H9 (cell line): Measurements from ENCODE around the gene SLC35F3. TPM values are rescaled to one million over a fixed set of nuclear protein-coding genes. Genes with fewer than 3 reads are reported as not detected.

ENCODE experiments used
- DNase-seq: peaks from one replicate; pipeline ENCODE4 v3.0.0-alpha.2; 2017
- H2AFZ ChIP-seq: one replicate; pipeline ENCODE4 v1.6.1; 2013; ENCODE audit warnings: mild to moderate bottlenecking, low read length, control low read depth, moderate library complexity
- H2AK5ac ChIP-seq: 2 replicates; pipeline ENCODE4 v1.6.1; 2013; ENCODE audit warnings: low read length, control low read depth, mixed read lengths; ENCODE audit not compliant: insufficient read length
- H2BK120ac ChIP-seq: one replicate; pipeline ENCODE4 v1.6.1; 2013; ENCODE audit warnings: low read depth, mild to moderate bottlenecking, low read length, control low read depth, inconsistent platforms; ENCODE audit not compliant: poor library complexity, severe bottlenecking
- H2BK12ac ChIP-seq: 2 replicates; pipeline ENCODE4 v1.6.1; 2013; ENCODE audit warnings: low read length, control low read depth, mixed read lengths, low read depth; ENCODE audit not compliant: insufficient read length
- H2BK15ac ChIP-seq: 2 replicates; pipeline ENCODE4 v1.6.1; 2013; ENCODE audit warnings: low read depth, low read length, control low read depth
- H2BK20ac ChIP-seq: one replicate; pipeline ENCODE4 v1.6.1; 2013; ENCODE audit warnings: low read depth, mild to moderate bottlenecking, low read length, control low read depth, inconsistent platforms; ENCODE audit not compliant: poor library complexity, severe bottlenecking
- H2BK5ac ChIP-seq: 2 replicates; pipeline ENCODE4 v1.6.1; 2013; ENCODE audit warnings: low read length, control low read depth, mixed read lengths; ENCODE audit not compliant: insufficient read length
- H3K14ac ChIP-seq: 2 replicates; pipeline ENCODE4 v1.6.1; 2013; ENCODE audit warnings: low read length, control low read depth; ENCODE audit not compliant: insufficient read depth
- H3K18ac ChIP-seq: 2 replicates; pipeline ENCODE4 v1.6.1; 2013; ENCODE audit warnings: low read depth, mild to moderate bottlenecking, mixed read lengths, low read length, control low read depth; ENCODE audit not compliant: insufficient read length
- H3K23ac ChIP-seq: 2 replicates; pipeline ENCODE4 v1.6.1; 2013; ENCODE audit warnings: low read length, control low read depth, mixed read lengths, low read depth; ENCODE audit not compliant: insufficient read length
- H3K23me2 ChIP-seq: 2 replicates; pipeline ENCODE4 v1.6.1; 2013; ENCODE audit warnings: low read depth, mild to moderate bottlenecking, mixed read lengths, low read length, control low read depth; ENCODE audit not compliant: insufficient read length, poor library complexity, severe bottlenecking
- H3K27ac ChIP-seq: 2 replicates; pipeline ENCODE4 v1.5.1; 2013; ENCODE audit warnings: low read length, control low read depth, mixed read lengths, low read depth; ENCODE audit not compliant: insufficient read length
- H3K27me3 ChIP-seq: 2 replicates; pipeline ENCODE4 v1.6.1; 2013; ENCODE audit warnings: low read length, control low read depth, inconsistent platforms; ENCODE audit not compliant: insufficient read depth
- H3K4ac ChIP-seq: 2 replicates; pipeline ENCODE4 v1.6.1; 2013; ENCODE audit warnings: low read depth, mild to moderate bottlenecking, control low read depth, inconsistent platforms, low read length, moderate library complexity
- H3K4me1 ChIP-seq: 2 replicates; pipeline ENCODE4 v1.6.1; 2013; ENCODE audit warnings: low read length, control low read depth, inconsistent platforms; ENCODE audit not compliant: insufficient read depth
- H3K4me2 ChIP-seq: 2 replicates; pipeline ENCODE4 v1.6.1; 2013; ENCODE audit warnings: low read length, control low read depth, mixed read lengths; ENCODE audit not compliant: insufficient read length, insufficient read depth
- H3K56ac ChIP-seq: 2 replicates; pipeline ENCODE4 v1.6.1; 2013; ENCODE audit warnings: low read depth, mild to moderate bottlenecking, mixed read lengths, low read length, control low read depth; ENCODE audit not compliant: insufficient read length
- H3K79me1 ChIP-seq: 2 replicates; pipeline ENCODE4 v1.6.1; 2013; ENCODE audit warnings: low read depth, mild to moderate bottlenecking, moderate library complexity, low read length, control low read depth, inconsistent platforms; ENCODE audit not compliant: insufficient read depth, poor library complexity, severe bottlenecking
- H3K79me2 ChIP-seq: 2 replicates; pipeline ENCODE4 v1.6.1; 2013; ENCODE audit warnings: low read length, control low read depth, inconsistent platforms; ENCODE audit not compliant: insufficient read depth
- H3K9ac ChIP-seq: 2 replicates; pipeline ENCODE4 v1.6.1; 2013; ENCODE audit warnings: low read length, control low read depth, mixed read lengths; ENCODE audit not compliant: insufficient read length; ENCODE audit errors: extremely low read depth
- H3K9me3 ChIP-seq: one replicate; pipeline ENCODE4 v1.6.1; 2013; ENCODE audit warnings: low read depth, low read length, inconsistent platforms; ENCODE audit not compliant: control insufficient read depth
- H3T11ph ChIP-seq: one replicate; pipeline ENCODE4 v1.6.1; 2013; ENCODE audit warnings: mild to moderate bottlenecking, low read length, control low read depth, inconsistent platforms
- H4K20me1 ChIP-seq: one replicate; pipeline ENCODE4 v1.6.1; 2013; ENCODE audit not compliant: control insufficient read depth, insufficient read length, insufficient read depth
- H4K5ac ChIP-seq: 2 replicates; pipeline ENCODE4 v1.6.1; 2013; ENCODE audit warnings: low read depth, mild to moderate bottlenecking, mixed read lengths, low read length, control low read depth; ENCODE audit not compliant: insufficient read length
- H4K8ac ChIP-seq: replicated peaks from 2 replicates; pipeline ENCODE4 v1.6.1; 2013; ENCODE audit warnings: low read length, control low read depth, mixed read lengths, low read depth; ENCODE audit not compliant: insufficient read length
- H4K91ac ChIP-seq: 2 replicates; pipeline ENCODE4 v1.6.1; 2013; ENCODE audit warnings: low read depth, mild to moderate bottlenecking, moderate library complexity, mixed read lengths, low read length, control low read depth; ENCODE audit not compliant: insufficient read length
- H3K27ac Mint-ChIP-seq, 3 experiments: 2 replicates in 2 of 3; 3 replicates in 1 of 3; pipeline ENCODE4 v1.8.0; 2020 to 2021; ENCODE audit warnings: mixed read lengths in 3 of 3, mild to moderate bottlenecking in 1 of 3, moderate library complexity in 1 of 3
- H3K27me3 Mint-ChIP-seq: 2 replicates; pipeline ENCODE4 v1.8.0; 2021; ENCODE audit warnings: low read depth, mild to moderate bottlenecking, moderate library complexity, mixed read lengths
- H3K36me3 Mint-ChIP-seq, 3 experiments: 2 replicates in 2 of 3; 3 replicates in 1 of 3; pipeline ENCODE4 v1.8.0; 2020 to 2021; ENCODE audit warnings: low read depth in 3 of 3, mixed read lengths in 3 of 3; ENCODE audit not compliant: insufficient read depth in 1 of 3
- H3K4me1 Mint-ChIP-seq, 2 experiments: 2 replicates each; pipeline ENCODE4 v1.8.0; 2020; ENCODE audit warnings: mixed read lengths in 2 of 2
- H3K4me3 Mint-ChIP-seq, 2 experiments: 2 replicates in 1 of 2; 3 replicates in 1 of 2; pipeline ENCODE4 v1.8.0; 2020 to 2021; ENCODE audit warnings: mild to moderate bottlenecking in 2 of 2, mixed read lengths in 2 of 2, moderate library complexity in 1 of 2
- H3K9me3 Mint-ChIP-seq, 2 experiments: 2 replicates in 1 of 2; 3 replicates in 1 of 2; pipeline ENCODE4 v1.8.0; 2020; ENCODE audit warnings: mild to moderate bottlenecking in 2 of 2, mixed read lengths in 2 of 2, moderate library complexity in 1 of 2
- WGBS: extraction: QIAGEN DNeasy Blood & Tissue Kit; methylation state at CpG from one replicate; pipeline ENCODE4 v1.1.7; 2013; ENCODE audit warnings: missing lambda C conversion rate, low lambda C conversion rate, mixed read lengths; ENCODE audit not compliant: insufficient read length; ENCODE audit errors: extremely low coverage; 5-methylcytosine and 5-hydroxymethylcytosine counted together
- total RNA-seq: library from RNA; stranded (reverse); gene quantifications from 2 replicates; pipeline ENCODE4 v1.2.1, GENCODE V29; 2021
- TF ChIP-seq, protein P1 (sequence below): fragments of 200-600 bp; sonication (generic); conservative IDR thresholded peaks from 3 replicates; pipeline ENCODE4 v1.8.0; 2021; ENCODE audit warnings: antibody characterized with exemption, mild to moderate bottlenecking

SLC35F3 gene
- total RNA-seq, 1 experiment from 2014 or later: 0.81 TPM

DNA sequence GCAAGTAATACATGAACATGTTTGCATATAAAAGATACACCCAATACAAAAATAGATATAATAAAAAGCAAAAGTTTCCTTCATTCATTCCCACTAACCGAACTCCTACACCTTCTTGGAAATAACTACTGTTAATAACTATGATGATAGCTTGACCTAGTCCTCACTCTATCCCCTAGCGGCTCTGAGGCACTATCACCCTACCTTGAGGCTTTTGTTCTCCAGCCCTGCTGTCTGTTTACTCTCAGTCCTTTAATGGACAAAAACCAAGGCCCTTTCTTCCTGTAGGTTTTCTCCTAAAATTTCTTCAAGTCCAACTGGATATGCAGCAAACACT is 186.6 kb downstream of the SLC35F3 start:
- no peak overlapping the region for H3K4me2 ChIP-seq
- H3K79me1 ChIP-seq: no peaks in the 10 kb centered on the region
- H2AFZ ChIP-seq: no peak overlapping the region
- no peak overlapping the region for H3K9ac ChIP-seq
- H2BK12ac ChIP-seq: no peak overlapping the region
- H3K23me2 ChIP-seq: no peaks in the 10 kb centered on the region
- no peaks in the 10 kb centered on the region for H3K9me3 Mint-ChIP-seq
- H4K8ac ChIP-seq: no peak overlapping the region
- H3K27me3 ChIP-seq: no peaks in the 10 kb centered on the region
- H2BK20ac ChIP-seq: no peak overlapping the region
- H2AK5ac ChIP-seq: no peak overlapping the region
- H2BK5ac ChIP-seq: no peak overlapping the region
- no peak overlapping the region for H3K4me3 Mint-ChIP-seq
- H2BK15ac ChIP-seq: no peak overlapping the region
- no peak overlapping the region for H3K27ac ChIP-seq
- peaks cover 0 to 4% of the 10 kb centered on the region in 2 experiments; a peak in 1 of 4 replicates for H3K4me1 Mint-ChIP-seq
- H4K5ac ChIP-seq: no peak overlapping the region
- H3K4me1 ChIP-seq: no peaks in the 10 kb centered on the region
- TF ChIP-seq, protein P1, sequence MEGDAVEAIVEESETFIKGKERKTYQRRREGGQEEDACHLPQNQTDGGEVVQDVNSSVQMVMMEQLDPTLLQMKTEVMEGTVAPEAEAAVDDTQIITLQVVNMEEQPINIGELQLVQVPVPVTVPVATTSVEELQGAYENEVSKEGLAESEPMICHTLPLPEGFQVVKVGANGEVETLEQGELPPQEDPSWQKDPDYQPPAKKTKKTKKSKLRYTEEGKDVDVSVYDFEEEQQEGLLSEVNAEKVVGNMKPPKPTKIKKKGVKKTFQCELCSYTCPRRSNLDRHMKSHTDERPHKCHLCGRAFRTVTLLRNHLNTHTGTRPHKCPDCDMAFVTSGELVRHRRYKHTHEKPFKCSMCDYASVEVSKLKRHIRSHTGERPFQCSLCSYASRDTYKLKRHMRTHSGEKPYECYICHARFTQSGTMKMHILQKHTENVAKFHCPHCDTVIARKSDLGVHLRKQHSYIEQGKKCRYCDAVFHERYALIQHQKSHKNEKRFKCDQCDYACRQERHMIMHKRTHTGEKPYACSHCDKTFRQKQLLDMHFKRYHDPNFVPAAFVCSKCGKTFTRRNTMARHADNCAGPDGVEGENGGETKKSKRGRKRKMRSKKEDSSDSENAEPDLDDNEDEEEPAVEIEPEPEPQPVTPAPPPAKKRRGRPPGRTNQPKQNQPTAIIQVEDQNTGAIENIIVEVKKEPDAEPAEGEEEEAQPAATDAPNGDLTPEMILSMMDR: no peak
- DNase-seq: no peak
- no peaks in the 10 kb centered on the region for H3K36me3 Mint-ChIP-seq
- H3K18ac ChIP-seq: no peak overlapping the region
- WGBS: no CpG with 5 or more reads among the region's 2 CpGs
- H3T11ph ChIP-seq: no peak overlapping the region
- no peaks in the 10 kb centered on the region for H3K9me3 ChIP-seq
- H3K27ac Mint-ChIP-seq: no peak overlapping the region
- no peak overlapping the region for H2BK120ac ChIP-seq
- H3K14ac ChIP-seq: no peak overlapping the region
- no peak overlapping the region for H3K23ac ChIP-seq
- no peak overlapping the region for H3K56ac ChIP-seq
- no peak overlapping the region for H4K91ac ChIP-seq
- no peaks in the 10 kb centered on the region for H3K79me2 ChIP-seq
- H3K27me3 Mint-ChIP-seq: no peaks in the 10 kb centered on the region; the same call in 1 of the 2 replicates
- H3K4ac ChIP-seq: no peak overlapping the region
- no peaks in the 10 kb centered on the region for H4K20me1 ChIP-seq
